Loucy (cell line): Measurements from ENCODE around the gene TRAPPC5.

Experiments
- EZH2phosphoT487 ChIP-seq: fragments of 200-600 bp; IDR thresholded peaks from 2 replicates; pipeline ENCODE4 v1.6.1; 2018; ENCODE audit warnings: antibody characterized with exemption, mild to moderate bottlenecking, moderate library complexity, borderline replicate concordance
- TF ChIP-seq, protein P1 (sequence below): fragments of 200-600 bp; sonication (generic); conservative IDR thresholded peaks from 2 replicates; pipeline ENCODE4 v1.5.1; 2014; ENCODE audit warnings: mild to moderate bottlenecking, antibody characterized with exemption, low read length

DNA sequence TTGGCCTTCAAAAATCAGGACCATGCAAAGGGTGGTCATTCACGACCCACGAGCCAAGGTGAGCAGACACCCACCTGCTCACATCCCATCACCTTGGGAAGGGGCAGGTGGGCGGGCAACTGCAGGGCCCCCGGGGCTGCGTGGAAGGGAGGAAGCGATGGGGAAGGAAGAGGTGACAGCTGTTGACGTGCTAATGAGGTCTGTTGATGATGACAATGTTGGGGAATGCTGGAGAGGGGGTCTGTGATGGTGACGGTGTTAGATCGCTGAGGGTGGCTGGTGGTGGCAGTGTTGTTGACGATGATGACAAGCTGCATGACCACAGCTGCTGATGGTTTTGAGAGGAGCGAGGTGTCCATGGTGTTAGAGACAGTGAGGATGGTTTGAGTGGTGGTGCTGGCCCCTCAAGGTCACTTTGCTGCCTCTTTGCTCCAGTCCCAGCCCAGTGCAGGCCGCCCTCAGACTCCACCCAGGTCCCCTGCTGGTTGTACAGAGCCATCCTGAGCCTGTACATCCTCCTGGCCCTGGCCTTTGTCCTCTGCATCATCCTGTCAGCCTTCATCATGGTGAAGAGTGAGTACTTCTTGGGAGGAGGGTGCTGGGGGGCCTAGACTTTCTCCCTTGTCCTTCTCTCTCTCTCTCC is 2.8 kb upstream of the TRAPPC5 start:
- no peak for TF ChIP-seq EZH2phosphoT487
- TF ChIP-seq, protein P1, sequence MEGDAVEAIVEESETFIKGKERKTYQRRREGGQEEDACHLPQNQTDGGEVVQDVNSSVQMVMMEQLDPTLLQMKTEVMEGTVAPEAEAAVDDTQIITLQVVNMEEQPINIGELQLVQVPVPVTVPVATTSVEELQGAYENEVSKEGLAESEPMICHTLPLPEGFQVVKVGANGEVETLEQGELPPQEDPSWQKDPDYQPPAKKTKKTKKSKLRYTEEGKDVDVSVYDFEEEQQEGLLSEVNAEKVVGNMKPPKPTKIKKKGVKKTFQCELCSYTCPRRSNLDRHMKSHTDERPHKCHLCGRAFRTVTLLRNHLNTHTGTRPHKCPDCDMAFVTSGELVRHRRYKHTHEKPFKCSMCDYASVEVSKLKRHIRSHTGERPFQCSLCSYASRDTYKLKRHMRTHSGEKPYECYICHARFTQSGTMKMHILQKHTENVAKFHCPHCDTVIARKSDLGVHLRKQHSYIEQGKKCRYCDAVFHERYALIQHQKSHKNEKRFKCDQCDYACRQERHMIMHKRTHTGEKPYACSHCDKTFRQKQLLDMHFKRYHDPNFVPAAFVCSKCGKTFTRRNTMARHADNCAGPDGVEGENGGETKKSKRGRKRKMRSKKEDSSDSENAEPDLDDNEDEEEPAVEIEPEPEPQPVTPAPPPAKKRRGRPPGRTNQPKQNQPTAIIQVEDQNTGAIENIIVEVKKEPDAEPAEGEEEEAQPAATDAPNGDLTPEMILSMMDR: no peak
